HG02610 (cell line): ENCODE results near the gene RAPGEF1.
"Not testable (repeated sequence)": the region's sequence is repeated elsewhere in the genome, so short reads cannot be mapped to it uniquely, and the experiment has no call there.

Experiments used
- ATAC-seq: cut with Tn5 transposase; IDR thresholded peaks from one replicate; pipeline ENCODE4 v1.9.1; 2021; ENCODE audit warnings: mild to moderate bottlenecking, moderate library complexity; ENCODE audit not compliant: unreplicated experiment

The RAPGEF1 gene

GRCh38 chr9:131739959-131740648, at the start of gene RAPGEF1:
TSS of gene RAPGEF1 (minus strand) at chr9:131740076. CDS start at chr9:131739830, 246 bp downstream.
- ATAC-seq = peak; percentile 47

DNA sequence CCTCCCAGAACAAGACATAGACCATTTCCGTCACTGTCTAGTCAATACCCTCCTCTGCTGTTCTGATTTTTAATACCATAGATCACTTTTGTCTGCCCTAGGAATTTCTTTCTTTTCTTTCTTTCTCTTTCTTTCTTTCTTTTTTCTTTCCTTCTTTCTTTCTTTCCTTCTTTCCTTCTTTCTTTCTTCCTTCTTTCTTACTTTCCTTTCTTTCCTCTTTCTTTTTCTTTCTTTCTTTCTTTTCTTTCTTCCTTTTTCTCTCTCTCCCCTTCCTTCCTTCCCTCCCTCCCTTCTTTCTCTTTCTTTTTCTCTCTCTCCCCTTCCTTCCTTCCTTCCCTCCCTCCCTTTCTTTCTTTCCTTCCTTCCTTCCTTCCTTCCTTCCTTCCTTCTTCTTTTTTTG, 49.0 kb upstream of the RAPGEF1 start:
- no peak for ATAC-seq

- no peak for ATAC-seq
Observed at GRCh38 chr9:131787838-131788237, 48.0 kb upstream of the RAPGEF1 start.

DNA sequence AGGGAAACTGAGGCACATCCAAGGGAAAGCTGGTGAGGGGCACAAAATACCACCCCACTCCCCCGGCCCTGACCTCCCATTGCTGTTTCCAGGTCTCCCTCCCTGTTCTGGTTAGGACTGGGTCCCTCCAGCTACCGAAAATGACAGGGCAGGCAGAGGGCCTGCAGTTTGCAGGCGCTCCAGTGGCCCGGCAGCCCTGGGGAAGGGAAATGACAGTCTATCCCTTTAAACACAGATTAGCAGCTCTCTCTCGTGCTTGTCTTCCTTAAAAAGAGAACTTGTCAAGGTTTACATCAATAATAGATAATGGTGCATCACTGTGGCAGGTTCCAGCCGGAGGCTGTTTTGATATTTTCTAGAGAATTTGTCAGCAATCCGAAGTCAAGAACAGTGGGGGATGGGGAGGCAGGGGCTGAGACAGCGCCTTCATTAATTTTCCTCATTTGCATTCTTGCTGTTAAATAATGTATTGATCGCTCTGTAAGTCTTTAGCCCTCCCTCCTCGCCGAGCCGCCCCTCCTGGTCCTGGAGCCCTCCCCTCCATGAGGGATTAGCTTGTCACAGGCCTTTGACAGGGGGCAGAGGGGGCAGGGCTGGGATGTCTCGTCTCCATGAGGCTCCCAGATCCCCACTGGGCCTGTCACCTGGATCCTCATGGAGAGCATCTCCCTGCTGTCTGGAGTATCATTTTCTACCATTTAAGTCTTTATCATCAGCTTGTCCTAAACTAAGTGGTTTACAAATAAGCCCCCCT, 45.0 kb upstream of the RAPGEF1 start:
- ATAC-seq = no peak

GRCh38 chr9:131781069-131781468, 41.2 kb upstream of the RAPGEF1 start:
- ATAC-seq = no peak

GRCh38 chr9:131776473-131776872, 36.6 kb upstream of the RAPGEF1 start:
- ATAC-seq = no peak

DNA sequence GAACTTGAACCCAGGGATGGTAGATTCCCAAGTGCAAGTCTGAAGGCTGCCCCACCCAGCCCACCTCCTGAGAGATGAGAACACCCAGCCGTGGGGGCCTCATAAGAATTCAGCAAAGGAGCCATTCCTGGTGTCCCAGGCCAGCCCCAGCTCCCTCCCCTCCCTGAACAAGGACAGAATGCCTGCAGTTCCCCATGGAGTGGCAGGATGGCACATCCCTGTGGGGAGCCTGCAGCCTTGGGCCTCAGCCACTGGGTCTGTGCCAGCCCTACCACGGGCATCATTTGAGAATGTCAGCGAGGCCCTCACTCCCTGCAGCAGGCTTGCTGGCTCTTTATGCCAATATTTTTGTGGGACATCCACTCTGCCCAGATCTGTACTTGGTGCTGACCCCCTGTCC, 36.2 kb upstream of the RAPGEF1 start:
- ATAC-seq = no peak

- no peak for ATAC-seq
Observed at GRCh38 chr9:131774636-131775035, 34.8 kb upstream of the RAPGEF1 start.

- no peak for ATAC-seq
Observed at GRCh38 chr9:131773911-131774379, 34.1 kb upstream of the RAPGEF1 start.

DNA sequence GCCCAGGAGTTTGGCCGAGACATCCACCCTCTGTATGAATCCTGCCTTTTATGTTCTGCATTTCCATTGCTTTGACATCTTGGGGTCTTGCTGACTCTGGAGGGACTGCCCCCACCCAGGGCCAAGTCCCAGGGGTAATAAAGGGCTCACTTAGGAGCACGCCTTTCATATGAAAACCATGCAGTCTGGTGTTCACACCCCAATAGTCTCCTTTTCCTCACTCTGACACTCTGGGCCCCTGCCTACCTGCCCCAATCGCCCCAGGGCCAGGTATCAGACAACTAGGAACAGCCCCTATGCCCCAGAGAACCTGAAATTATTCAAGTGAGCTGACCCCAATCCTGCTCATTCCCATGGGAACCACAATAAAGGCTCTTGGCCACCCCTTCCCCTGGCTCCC, 33.1 kb upstream of the RAPGEF1 start:
- ATAC-seq = no peak

DNA sequence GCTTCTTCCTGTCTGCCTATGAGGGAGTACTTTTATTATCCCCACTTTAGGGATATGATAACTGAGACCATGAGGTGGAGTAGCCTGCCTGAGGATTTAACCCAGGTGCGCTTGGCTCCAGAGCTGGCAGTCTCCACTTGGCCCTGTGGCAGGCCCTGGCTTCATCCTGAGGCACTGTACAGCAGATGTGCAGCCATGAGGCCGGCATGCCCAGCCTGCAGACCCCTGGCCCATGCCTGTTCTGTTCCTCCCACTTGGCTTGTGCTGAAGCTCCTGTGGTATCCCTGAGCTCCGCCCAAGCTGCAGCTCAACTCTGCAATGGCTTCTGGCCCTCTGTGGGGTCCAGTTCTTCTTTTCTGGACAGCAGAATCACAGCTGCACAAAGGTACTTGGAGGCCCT, 31.8 kb upstream of the RAPGEF1 start:
- no peak for ATAC-seq

DNA sequence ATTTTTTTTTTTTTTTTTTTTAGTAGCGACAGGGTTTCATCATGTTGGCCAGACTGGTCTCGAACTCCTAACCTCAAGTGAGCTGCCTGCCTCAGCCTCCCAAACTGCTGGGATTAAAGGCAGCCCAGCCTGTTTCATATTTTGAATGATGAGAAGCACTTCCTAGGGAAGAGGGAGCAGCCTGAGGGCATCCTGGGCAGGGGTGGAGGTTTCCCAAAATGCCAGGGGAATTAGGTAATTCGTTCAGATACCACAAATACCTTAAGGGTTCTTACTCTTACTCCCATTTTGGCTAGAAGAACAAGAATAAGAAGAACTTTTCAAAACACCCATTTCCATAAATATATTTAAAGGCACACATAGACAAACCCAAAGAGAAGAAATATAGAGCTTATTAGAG, 29.5 kb upstream of the RAPGEF1 start:
- ATAC-seq = no peak

- ATAC-seq = no peak
Observed at GRCh38 chr9:131764568-131764967, 24.7 kb upstream of the RAPGEF1 start.

DNA sequence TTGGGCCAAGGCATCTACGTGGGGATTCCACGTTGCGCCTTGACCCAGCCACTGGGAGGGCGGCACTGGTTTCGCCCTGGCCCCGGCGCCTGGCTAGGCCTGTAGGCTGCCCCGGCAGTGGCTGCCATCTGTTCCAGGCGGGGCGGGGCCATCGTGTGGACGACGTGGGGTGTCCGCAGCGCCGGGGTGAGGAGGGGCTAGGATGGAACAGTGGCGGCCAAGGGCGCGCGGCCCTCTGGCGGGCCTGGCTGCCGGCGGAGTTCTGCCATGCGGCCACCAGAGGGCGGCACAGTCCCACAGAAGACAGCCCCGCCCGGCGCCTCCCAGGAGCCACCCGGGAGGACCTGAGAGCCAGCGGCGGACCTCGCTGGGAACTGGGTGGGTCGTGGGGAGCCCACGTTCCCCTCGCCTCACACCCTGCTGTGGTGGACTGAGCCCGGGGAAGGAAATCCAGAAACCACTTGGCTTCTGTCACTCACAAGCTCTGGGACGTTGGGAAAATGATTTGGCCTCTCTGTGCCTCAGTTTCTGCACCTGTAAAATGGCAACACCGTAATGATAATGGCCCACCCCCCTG, 22.6 kb upstream of the RAPGEF1 start:
- no peak for ATAC-seq

- no peak for ATAC-seq
Observed at GRCh38 chr9:131759017-131759647, 19.3 kb upstream of the RAPGEF1 start.

- no peak for ATAC-seq
Observed at GRCh38 chr9:131757549-131757948, 17.7 kb upstream of the RAPGEF1 start.

- ATAC-seq = peak; percentile 48
Observed at GRCh38 chr9:131755541-131756198, 15.8 kb upstream of the RAPGEF1 start.

DNA sequence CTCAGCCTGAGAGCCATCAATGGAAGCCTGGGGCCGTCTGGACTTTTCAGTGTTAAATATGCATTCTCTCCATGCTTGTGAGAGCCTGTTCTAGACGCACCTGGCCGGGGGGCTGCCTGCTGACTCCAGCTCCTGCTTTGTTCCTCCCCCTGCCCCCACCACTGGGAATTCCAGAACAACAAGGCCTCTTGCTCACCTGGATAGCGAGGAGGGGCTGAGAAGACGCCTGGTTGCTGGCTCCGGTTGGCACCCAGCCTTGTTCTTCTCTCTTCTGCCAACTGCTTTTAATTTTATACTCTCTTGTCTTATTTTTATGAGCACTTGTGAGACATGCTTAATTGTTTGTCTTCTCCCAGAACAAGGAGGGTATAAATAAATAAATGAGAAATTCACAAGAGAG, 15.0 kb upstream of the RAPGEF1 start:
- no peak for ATAC-seq

DNA sequence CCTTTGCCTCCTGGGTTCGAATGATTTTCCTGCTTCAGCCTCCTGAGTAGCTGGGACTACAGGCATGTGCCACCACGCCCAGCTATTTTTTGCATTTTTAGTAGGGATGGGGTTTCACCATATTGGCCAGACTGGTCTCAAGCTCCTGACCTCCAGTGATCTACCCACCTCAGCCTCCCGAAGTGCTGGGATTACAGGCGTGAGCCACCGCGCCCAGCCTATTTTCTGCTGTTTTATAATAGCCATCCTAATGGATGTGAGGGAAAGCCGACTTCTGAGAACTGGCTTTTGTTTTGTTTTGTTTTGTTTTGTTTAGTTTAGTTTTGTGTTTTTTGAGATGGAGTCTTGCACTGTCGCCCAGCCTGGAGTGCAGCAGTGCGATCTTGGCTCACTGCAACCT, 13.9 kb upstream of the RAPGEF1 start:
- ATAC-seq = not testable (repeated sequence)

- ATAC-seq = no peak
Observed at GRCh38 chr9:131752231-131752884, 12.5 kb upstream of the RAPGEF1 start.
